HEK293 (cell line): ENCODE measurements around the gene CAPZB.

Experiments used
- MEIS1 ChIP-seq: sonication (generic); formaldehyde crosslinking; IDR thresholded peaks from 2 replicates; pipeline ENCODE4 v1.8.1; 2022; ENCODE audit warnings: missing genetic modification reagents, mild to moderate bottlenecking, borderline replicate concordance
- ZNF529 ChIP-seq: fragments of 450-650 bp; formaldehyde crosslinking; IDR thresholded peaks from 2 replicates; pipeline ENCODE4 v1.5.1; 2017; ENCODE audit warnings: missing genetic modification characterization, missing biosample characterization; ENCODE audit not compliant: insufficient replicate concordance

GRCh38 chr1:19366599-19367536 is 118.5 kb downstream of the CAPZB start:
- TF ChIP-seq ZNF529 (tag by site-specific recombination) (no peak), MEIS1 (no peak)
